ENCODE measurements around the gene CASP9. TPM values are rescaled to one million over a fixed set of nuclear protein-coding genes. Genes with fewer than 3 reads are reported as not detected.
A peak's percentile ranks its signal among the peaks of the same experiment; 100 is the strongest.
"Not testable (repeated sequence)": the region's sequence is repeated elsewhere in the genome, so short reads cannot be mapped to it uniquely, and the experiment has no call there.

Gene CASP9
- total RNA-seq, 1 donor from 2014 or later: 3.2 TPM

GRCh38 chr1:15471067-15471466 is 52.9 kb downstream of the CASP9 start:
- DNase-seq (ENCODE audit: low read depth in 2 of 2): not testable (repeated sequence)

DNA sequence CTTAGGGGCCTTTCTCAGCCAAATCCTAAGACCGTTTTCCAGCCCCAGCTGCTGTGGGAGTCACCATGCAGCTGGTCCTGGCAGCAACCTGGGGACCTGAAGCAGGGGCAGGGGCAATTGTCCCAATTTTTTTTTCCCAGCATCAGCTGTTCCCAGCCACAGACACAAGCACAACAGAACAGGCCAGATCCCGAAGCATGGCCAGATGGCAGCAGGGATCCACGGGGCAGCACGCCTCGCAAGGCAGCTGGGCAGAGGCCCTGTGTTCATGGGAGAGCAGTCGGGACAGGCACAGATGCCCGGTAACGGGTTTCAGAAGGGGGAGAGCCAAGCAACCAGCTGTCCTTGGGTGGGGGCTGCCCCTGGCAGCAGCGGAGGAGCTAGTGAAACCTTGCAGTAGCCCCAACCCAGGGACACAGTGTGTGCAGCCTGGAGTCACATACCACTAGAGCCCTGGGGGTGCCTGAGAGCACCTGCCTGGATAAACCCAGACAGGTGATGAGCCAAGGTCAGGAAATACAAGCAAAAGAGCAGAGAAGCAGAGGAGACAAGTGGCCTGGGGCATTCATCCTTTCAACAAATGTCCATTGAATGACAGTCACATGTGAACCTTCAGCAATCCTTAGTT is 54.1 kb downstream of the CASP9 start:
- not testable (repeated sequence) for DNase-seq (ENCODE audit: low read depth in 2 of 2)

DNA sequence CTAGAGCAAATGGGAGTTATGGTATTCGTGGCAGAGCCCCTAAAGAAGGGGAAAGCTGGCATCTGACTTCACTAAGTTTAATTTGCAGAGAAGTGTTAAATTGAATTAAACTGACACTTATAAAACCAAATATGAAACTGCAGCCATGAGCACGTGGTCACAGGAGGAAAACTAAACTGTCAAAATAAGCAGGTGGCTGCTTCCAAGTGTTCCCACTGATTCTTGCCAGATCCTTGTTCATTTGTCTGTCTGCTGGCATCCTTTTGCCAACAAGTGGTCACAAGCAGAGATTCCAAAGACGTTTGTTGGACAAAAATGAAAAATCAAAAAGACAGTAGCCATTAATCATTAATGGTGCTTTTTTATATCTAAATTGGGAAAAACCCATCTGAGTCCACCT is 54.7 kb downstream of the CASP9 start:
- no peak for DNase-seq (ENCODE audit: low read depth in 2 of 2)

DNA sequence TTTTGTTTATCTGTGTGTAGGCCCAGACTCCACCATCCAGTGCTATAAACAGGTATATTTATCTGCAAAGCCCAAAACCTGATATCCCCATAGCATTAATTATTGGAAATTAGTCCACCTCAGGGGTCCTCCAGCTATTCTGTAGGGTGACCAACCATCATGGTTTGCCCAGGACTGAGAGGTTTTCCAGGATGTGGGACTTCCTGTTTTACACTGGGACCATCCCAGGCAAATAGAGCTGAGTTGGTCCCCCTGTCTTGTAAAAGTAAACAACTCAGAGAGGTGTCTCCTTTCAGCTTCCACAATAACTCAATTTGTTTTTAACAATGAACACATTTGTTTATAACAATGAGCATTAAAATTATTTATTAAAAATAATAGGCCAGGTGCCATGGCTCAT is 55.9 kb downstream of the CASP9 start:
- DNase-seq (ENCODE audit: low read depth in 2 of 2): no peak

- not testable (repeated sequence) for DNase-seq (ENCODE audit: low read depth in 2 of 2)
Observed at GRCh38 chr1:15466955-15467625, 56.9 kb downstream of the CASP9 start.

DNA sequence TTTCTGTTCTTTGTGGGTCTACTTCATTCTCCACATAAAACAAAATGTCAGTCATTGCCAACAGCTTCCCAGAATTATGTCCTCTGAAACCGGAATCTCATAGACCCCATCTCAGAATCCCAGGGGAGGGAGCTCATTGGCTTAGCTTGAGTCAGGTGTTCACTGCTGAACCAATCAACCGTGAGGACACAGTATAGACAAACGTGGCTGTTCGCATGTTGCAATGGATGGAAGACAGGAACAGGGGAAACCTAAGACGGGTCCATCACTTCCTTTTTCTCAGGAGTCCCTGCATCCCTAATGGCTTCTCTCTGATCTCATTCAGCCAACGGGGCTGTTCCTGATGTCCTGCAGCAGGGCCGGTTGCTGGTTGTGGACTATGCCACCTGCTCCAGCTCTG is 58.3 kb downstream of the CASP9 start:
- DNase-seq (ENCODE audit: low read depth in 2 of 2): no peak

DNA sequence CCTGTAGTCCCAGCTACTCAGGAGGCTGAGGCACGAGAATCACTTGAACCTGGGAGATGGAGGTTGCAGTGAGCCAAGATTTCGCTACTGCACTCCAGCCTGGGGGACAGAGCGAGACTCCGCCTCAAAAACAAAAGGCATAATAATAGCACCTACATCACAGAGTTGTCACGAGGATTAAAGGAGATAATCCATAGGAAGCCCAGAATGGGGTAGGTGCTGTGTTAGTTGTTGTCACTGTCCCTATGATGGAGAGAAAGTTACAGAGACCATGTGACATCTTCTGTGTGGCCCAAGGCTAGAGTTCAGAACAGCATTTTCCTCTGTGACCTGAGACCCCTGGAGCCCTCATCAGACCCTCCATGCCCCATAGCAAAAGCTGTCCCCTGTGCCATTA is 60.1 kb downstream of the CASP9 start:
- not testable (repeated sequence) for DNase-seq (ENCODE audit: low read depth in 2 of 2)

- not testable (repeated sequence) for DNase-seq (ENCODE audit: low read depth in 2 of 2)
Observed at GRCh38 chr1:15463064-15463800, 60.8 kb downstream of the CASP9 start.

- peak in 1 of 2 donors; percentile 28 for DNase-seq (ENCODE audit: low read depth in 2 of 2)
Observed at GRCh38 chr1:15460708-15461095, 63.3 kb downstream of the CASP9 start.

DNA sequence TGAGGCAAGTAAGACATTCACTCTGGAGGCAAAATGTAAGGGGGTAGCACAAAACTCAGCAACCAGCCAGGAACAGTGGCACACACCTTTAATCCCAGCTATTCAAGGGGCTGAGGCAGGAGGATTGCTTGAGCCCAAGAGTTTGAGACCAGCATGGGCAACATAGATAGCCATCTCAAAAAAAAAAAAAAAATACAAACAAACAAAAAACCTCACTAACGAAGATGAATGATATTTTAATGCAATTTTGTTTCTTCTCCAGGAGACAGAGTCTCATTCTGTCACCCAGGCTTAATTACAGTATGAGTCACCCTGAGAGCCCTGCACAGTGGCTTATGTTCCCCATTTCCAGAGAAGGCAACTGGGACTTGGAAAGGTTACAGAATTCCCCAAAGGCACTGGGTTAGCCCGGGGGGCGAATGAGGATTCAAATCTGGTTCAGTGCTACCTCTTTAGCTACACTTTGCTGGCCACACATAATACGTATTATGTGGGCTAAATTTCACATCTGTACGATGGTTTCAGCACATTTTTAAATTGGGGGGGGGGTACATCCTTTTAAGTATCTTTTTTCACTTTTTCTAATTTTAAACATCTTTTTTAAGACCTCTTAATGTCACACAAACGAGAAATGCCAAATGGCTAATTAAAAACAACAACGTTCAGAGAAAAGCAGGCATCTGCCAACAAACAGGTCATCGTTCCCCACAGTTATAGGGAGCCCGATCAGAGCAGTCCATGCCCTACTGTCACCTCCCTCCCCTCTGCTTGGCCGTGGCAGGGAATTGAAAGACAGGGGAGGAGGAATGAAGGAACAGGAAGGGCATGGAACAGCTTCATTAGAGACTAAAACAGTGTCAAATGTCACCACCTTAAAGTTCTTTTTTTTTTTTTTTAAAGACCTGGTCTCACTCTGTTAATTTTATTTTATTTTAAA is 64.0 kb downstream of the CASP9 start:
- DNase-seq (ENCODE audit: low read depth in 2 of 2): no peak

DNA sequence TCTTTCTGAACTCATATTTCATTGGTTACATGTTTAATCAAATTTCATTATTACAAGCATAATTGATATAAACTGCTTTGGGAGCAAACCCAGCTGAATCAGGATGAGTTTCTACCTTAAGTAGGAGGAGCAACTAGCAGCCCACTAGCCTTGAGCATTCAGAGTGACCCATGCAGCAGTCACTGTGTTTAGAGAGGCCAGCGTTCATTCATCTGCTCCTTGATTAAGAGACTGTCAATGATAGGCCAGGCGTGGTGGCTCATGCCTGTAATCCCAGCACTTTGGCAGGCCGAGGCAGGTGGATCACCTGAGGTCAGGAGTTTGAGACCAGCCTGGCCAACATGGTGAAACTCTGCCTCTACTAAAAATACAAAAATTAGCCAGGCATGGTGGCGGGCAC is 65.6 kb downstream of the CASP9 start:
- not testable (repeated sequence) for DNase-seq (ENCODE audit: low read depth in 2 of 2)

DNA sequence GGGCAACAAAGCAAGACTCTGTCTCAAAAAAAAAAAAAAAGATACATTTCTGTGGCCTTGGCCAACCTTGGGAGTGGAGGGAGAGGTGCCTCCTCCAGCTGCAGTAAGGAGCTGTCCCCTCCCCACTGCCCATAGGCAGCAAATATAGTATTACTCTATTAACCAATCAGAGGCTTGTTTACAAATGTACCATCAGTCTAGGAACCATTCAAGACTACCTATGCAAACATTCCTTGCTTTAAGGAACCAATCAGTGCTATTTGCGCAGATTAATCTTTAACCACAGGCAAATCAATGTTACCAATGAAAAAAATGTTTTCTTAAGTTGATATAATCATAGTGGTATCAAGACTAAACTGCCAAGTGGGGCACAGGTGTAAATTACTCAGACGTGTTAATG is 66.4 kb downstream of the CASP9 start:
- no peak for DNase-seq (ENCODE audit: low read depth in 2 of 2)

DNA sequence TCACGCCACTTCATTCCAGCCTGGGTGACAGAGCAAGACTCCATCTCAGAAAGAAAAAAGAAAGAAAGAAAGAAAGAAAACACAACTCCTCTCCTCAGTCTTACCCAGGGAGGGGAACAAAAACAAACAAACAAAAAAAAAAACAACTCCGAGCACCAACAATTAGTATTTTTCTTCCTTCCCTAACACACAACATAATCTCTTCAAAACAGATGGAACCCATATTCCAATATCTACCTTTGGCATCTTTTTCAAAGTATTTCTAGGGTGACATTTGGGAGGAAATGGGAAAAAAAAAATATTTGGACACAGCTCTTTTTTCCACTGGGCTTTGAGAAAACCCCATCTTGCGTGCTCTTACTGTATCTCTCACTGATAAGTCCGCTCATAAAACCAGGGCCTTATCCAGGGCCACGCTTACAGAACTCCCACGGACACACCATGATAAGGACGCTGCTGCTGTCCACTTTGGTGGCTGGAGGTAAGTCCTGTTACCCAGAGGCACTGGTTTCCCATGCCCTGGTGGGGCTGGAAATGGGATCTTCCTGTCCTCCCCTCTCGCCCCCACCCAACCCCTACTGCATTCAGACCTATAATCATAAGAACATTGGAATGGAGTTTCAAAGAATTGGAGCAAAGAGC is 67.6 kb downstream of the CASP9 start, which contains the start of gene CELA2A:
CELA2A (plus strand) TSS at position 420 of the 642 bp plus-strand sequence; CDS start at position 442, 22 bp downstream.
- DNase-seq (ENCODE audit: low read depth in 2 of 2): no peak

GRCh38 chr1:15455522-15455921 is 68.5 kb downstream of the CASP9 start:
- DNase-seq (ENCODE audit: low read depth in 2 of 2): no peak

DNA sequence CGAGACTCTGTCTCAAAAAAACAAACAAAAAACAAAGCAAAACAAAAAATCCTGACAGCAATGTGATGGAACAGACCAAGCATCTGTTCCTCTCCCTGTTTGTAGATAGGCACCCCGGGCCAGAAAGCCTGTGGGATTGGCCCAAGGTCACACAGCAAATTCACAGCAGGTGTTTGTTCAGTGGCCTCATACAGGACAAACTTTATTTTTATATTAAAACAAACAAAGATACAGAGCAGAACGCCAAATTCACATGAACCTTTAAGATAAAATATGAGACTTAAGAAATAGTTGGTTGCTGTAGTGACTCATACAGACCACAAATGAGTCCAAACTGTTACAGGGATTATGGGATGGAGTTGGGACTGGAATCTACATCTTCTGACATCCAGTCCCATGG is 69.8 kb downstream of the CASP9 start:
- no peak for DNase-seq (ENCODE audit: low read depth in 2 of 2)

DNA sequence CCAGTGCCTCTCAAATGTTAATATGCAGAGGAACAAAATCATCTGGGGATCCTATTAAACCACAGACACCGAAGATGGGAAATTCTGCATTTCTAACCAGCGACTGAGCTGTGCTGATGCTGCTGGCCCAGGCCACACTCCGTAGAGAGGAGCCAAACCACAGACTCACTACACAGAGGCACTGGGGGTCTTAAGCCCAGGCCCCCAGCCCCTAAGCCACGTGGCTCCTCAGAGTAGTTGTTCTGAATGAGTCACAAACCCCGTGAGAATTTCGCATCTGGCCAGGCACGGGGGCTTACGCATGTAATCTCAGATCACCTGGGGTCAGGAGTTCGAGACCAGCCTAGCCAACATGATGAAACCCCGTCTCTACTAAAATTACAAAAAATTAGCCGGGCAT is 70.3 kb downstream of the CASP9 start:
- DNase-seq (ENCODE audit: low read depth in 2 of 2): no peak

- no peak for DNase-seq (ENCODE audit: low read depth in 2 of 2)
Observed at GRCh38 chr1:15452866-15453571, 71.0 kb downstream of the CASP9 start.

- DNase-seq (ENCODE audit: low read depth in 2 of 2): no peak
Observed at GRCh38 chr1:15452216-15452615, 71.8 kb downstream of the CASP9 start.

GRCh38 chr1:15451014-15451722 is 72.8 kb downstream of the CASP9 start:
- DNase-seq (ENCODE audit: low read depth in 2 of 2): no peak

GRCh38 chr1:15449567-15449966 is 74.4 kb downstream of the CASP9 start:
- DNase-seq (ENCODE audit: low read depth in 2 of 2): no peak
